WTC11 (cell line): ENCODE results near the gene GDPD4. TPM values are rescaled to one million over a fixed set of nuclear protein-coding genes. Genes with fewer than 3 reads are reported as not detected.

Source experiments
- ATAC-seq: fragments of 200-7000 bp; cut with Tn5 transposase; 2 replicates; pipeline ENCODE4 v1.10.0; 2021; ENCODE audit warnings: mild to moderate bottlenecking, moderate library complexity
- CTCF ChIA-PET: fragments of 300-600 bp; sonication (Branson Sonifier 250); formaldehyde crosslinking; loops from one replicate; lab custom pipeline; 2021; ENCODE audit warnings: antibody characterized with exemption; lab: Charles Lee
- POLR2A ChIA-PET: fragments of 350-600 bp; sonication (Branson Sonifier 250); formaldehyde crosslinking; loops from one replicate; lab custom pipeline; 2021; ENCODE audit warnings: antibody characterized with exemption; lab: Charles Lee
- DNase-seq: peaks from one replicate; pipeline ENCODE4 v3.0.0; 2021; ENCODE audit warnings: low spot score
- H3K27ac Mint-ChIP-seq: 2 replicates; pipeline ENCODE4 v1.8.0; 2021; ENCODE audit warnings: mixed read lengths
- H3K27me3 Mint-ChIP-seq: 2 replicates; pipeline ENCODE4 v1.8.0; 2021; ENCODE audit warnings: low read depth, mild to moderate bottlenecking, moderate library complexity, mixed read lengths
- H3K36me3 Mint-ChIP-seq: 2 replicates; pipeline ENCODE4 v1.8.0; 2021; ENCODE audit warnings: mixed read lengths
- H3K4me1 Mint-ChIP-seq: 2 replicates; pipeline ENCODE4 v1.8.0; 2022; ENCODE audit warnings: mixed read lengths
- H3K4me3 Mint-ChIP-seq: 2 replicates; pipeline ENCODE4 v1.8.0; 2021; ENCODE audit warnings: mild to moderate bottlenecking, moderate library complexity, mixed read lengths
- H3K9me3 Mint-ChIP-seq: 2 replicates; pipeline ENCODE4 v1.8.0; 2021; ENCODE audit warnings: mixed read lengths
- ATF1 ChIP-seq: sonication (generic); formaldehyde crosslinking; IDR thresholded peaks from 2 replicates; pipeline ENCODE4 v1.8.1; 2023; ENCODE audit warnings: mild to moderate bottlenecking, moderate library complexity, missing genetic modification reagents
- ATF3 ChIP-seq: sonication (generic); formaldehyde crosslinking; conservative IDR thresholded peaks from 2 replicates; pipeline ENCODE4 v1.8.1; 2022; ENCODE audit warnings: mild to moderate bottlenecking, missing genetic modification reagents
- CREB1 ChIP-seq: sonication (generic); formaldehyde crosslinking; IDR thresholded peaks from 2 replicates; pipeline ENCODE4 v1.8.0; 2023; ENCODE audit warnings: mild to moderate bottlenecking, missing genetic modification reagents
- CREM ChIP-seq: sonication (generic); formaldehyde crosslinking; IDR thresholded peaks from 2 replicates; pipeline ENCODE4 v1.8.1; 2022; ENCODE audit warnings: mild to moderate bottlenecking, missing genetic modification reagents, moderate library complexity
- CTCF ChIP-seq: fragments of 200-600 bp; IDR thresholded peaks from 2 replicates; pipeline ENCODE4 v1.8.0; 2022; ENCODE audit warnings: antibody characterized with exemption
- ELF4 ChIP-seq: sonication (generic); formaldehyde crosslinking; IDR thresholded peaks from 2 replicates; pipeline ENCODE4 v1.8.1; 2022; ENCODE audit warnings: low read depth, mild to moderate bottlenecking, moderate library complexity, missing genetic modification reagents
- ERG ChIP-seq: fragments of 250-450 bp; sonication (Bioruptor Pico); IDR thresholded peaks from 2 replicates; pipeline ENCODE4 v1.8.0; 2021; ENCODE audit warnings: mild to moderate bottlenecking
- HMGA2 ChIP-seq: fragments of 250-450 bp; sonication (Bioruptor Pico); IDR thresholded peaks from 2 replicates; pipeline ENCODE4 v1.4.0; 2021; ENCODE audit warnings: mild to moderate bottlenecking, moderate library complexity
- HMGXB4 ChIP-seq: sonication (generic); formaldehyde crosslinking; IDR thresholded peaks from 2 replicates; pipeline ENCODE4 v1.8.1; 2023; ENCODE audit warnings: mild to moderate bottlenecking, moderate library complexity, missing genetic modification reagents
- IRF1 ChIP-seq: sonication (generic); formaldehyde crosslinking; IDR thresholded peaks from 2 replicates; pipeline ENCODE4 v1.8.0; 2023; ENCODE audit warnings: missing genetic modification reagents
- IRF2 ChIP-seq: sonication (generic); formaldehyde crosslinking; IDR thresholded peaks from 2 replicates; pipeline ENCODE4 v1.8.0; 2022; ENCODE audit warnings: low read depth, missing genetic modification reagents, borderline replicate concordance
- MAX ChIP-seq: sonication (generic); formaldehyde crosslinking; IDR thresholded peaks from 2 replicates; pipeline ENCODE4 v1.8.0; 2022; ENCODE audit warnings: mild to moderate bottlenecking, missing genetic modification reagents
- MLX ChIP-seq: sonication (generic); formaldehyde crosslinking; IDR thresholded peaks from 2 replicates; pipeline ENCODE4 v1.8.1; 2023; ENCODE audit warnings: mild to moderate bottlenecking, missing genetic modification reagents, moderate library complexity
- MXD4 ChIP-seq: fragments of 250-450 bp; sonication (Bioruptor Pico); IDR thresholded peaks from 2 replicates; pipeline ENCODE4 v1.8.0; 2021; ENCODE audit warnings: mild to moderate bottlenecking, moderate library complexity, borderline replicate concordance
- PREB ChIP-seq: sonication (generic); formaldehyde crosslinking; IDR thresholded peaks from 2 replicates; pipeline ENCODE4 v1.8.1; 2022; ENCODE audit warnings: mild to moderate bottlenecking, missing genetic modification reagents, moderate library complexity, borderline replicate concordance
- STAT6 ChIP-seq: sonication (generic); formaldehyde crosslinking; conservative IDR thresholded peaks from 2 replicates; pipeline ENCODE4 v1.8.1; 2023; ENCODE audit warnings: mild to moderate bottlenecking, low read depth, missing genetic modification reagents, moderate library complexity
- TEAD1 ChIP-seq: sonication (generic); formaldehyde crosslinking; IDR thresholded peaks from 2 replicates; pipeline ENCODE4 v1.8.0; 2022; ENCODE audit warnings: mild to moderate bottlenecking, missing genetic modification reagents
- TEAD4 ChIP-seq: sonication (generic); formaldehyde crosslinking; IDR thresholded peaks from 2 replicates; pipeline ENCODE4 v1.8.0; 2022; ENCODE audit warnings: mild to moderate bottlenecking, missing genetic modification reagents
- ZBTB21 ChIP-seq: sonication (generic); formaldehyde crosslinking; IDR thresholded peaks from 2 replicates; pipeline ENCODE4 v1.8.1; 2023; ENCODE audit warnings: mild to moderate bottlenecking, missing genetic modification reagents, borderline replicate concordance
- ZMAT4 ChIP-seq: fragments of 250-450 bp; sonication (Bioruptor Pico); IDR thresholded peaks from 2 replicates; pipeline ENCODE4 v1.9.0; 2021; ENCODE audit warnings: mild to moderate bottlenecking
- ZNF121 ChIP-seq: sonication (generic); formaldehyde crosslinking; IDR thresholded peaks from 2 replicates; pipeline ENCODE4 v1.8.0; 2023; ENCODE audit warnings: missing genetic modification reagents
- ZNF396 ChIP-seq: fragments of 250-450 bp; sonication (Bioruptor Pico); IDR thresholded peaks from 2 replicates; pipeline ENCODE4 v1.8.0; 2021; ENCODE audit warnings: mild to moderate bottlenecking, moderate library complexity, borderline replicate concordance
- ZNF425 ChIP-seq: fragments of 250-450 bp; sonication (Bioruptor Pico); conservative IDR thresholded peaks from 2 replicates; pipeline ENCODE4 v1.9.0; 2021; ENCODE audit warnings: mild to moderate bottlenecking
- total RNA-seq: library from RNA; stranded (reverse); gene quantifications from 3 replicates; pipeline ENCODE4 v1.2.3, GENCODE V29; 2021

Gene GDPD4
- total RNA-seq, 1 experiment from 2014 or later = not detected

GRCh38 chr11:77312107-77312506, 10.6 kb upstream of the GDPD4 start (continued):
- TF ChIP-seq ZMAT4 (no peak), CTCF (no peak), IRF2 (CRISPR knock-in tag) (no peak), ZNF396 (CRISPR knock-in tag) (no peak), HMGXB4 (CRISPR knock-in tag) (no peak)

GRCh38 chr11:77311701-77312100, 10.2 kb upstream of the GDPD4 start:
- Mint-ChIP-seq H3K9me3 (no peaks in the 10 kb centered on the region), H3K4me3 (no peak overlapping the region), H3K36me3 (no peaks in the 10 kb centered on the region), H3K27ac (no peak overlapping the region), H3K4me1 (peaks cover 11% of the 10 kb centered on the region), H3K27me3 (no peaks in the 10 kb centered on the region)
- DNase-seq (no peak), ATAC-seq (no peak)
- POLR2A ChIA-PET = no interaction called here
- CTCF ChIA-PET = interaction anchor here (0.6 kb wide), 1 partner anchor 113 kb away, joined by 3 read pairs; no protein-coding TSS in a partner anchor
- TF ChIP-seq HMGA2 (CRISPR knock-in tag) (no peak), TEAD4 (CRISPR knock-in tag) (no peak), ATF1 (CRISPR knock-in tag) (no peak), ATF3 (CRISPR knock-in tag) (no peak), CREB1 (CRISPR knock-in tag) (no peak), STAT6 (CRISPR knock-in tag) (no peak), CREM (CRISPR knock-in tag) (no peak), PREB (CRISPR knock-in tag) (no peak), IRF1 (CRISPR knock-in tag) (no peak), MXD4 (no peak), ZBTB21 (CRISPR knock-in tag) (no peak), ZNF121 (no peak), ZNF425 (CRISPR knock-in tag) (no peak), ERG (CRISPR knock-in tag) (no peak), TEAD1 (CRISPR knock-in tag) (no peak), MLX (CRISPR knock-in tag) (no peak), MAX (CRISPR knock-in tag) (no peak), ELF4 (no peak)
